Neural progenitor cell (in vitro differentiated cells): ENCODE measurements around the gene MMRN2. TPM values are rescaled to one million over a fixed set of nuclear protein-coding genes. Genes with fewer than 3 reads are reported as not detected.

Experiments used
- DNase-seq: peaks from one replicate; pipeline ENCODE4 v3.0.0-alpha.2; 2016; ENCODE audit warnings: low spot score
- H2AFZ ChIP-seq: fragments of 200-600 bp; sonication (generic); replicated peaks from 2 replicates; pipeline ENCODE4 v1.6.1; 2016; ENCODE audit warnings: antibody characterized with exemption
- H3F3A ChIP-seq: fragments of 200-600 bp; sonication (generic); 2 replicates; pipeline ENCODE4 v1.6.1; 2016; ENCODE audit warnings: antibody characterized with exemption, low read depth
- H3K27ac ChIP-seq: fragments of 200-600 bp; sonication (generic); 2 replicates; pipeline ENCODE4 v1.5.1; 2016; ENCODE audit warnings: mild to moderate bottlenecking
- H3K27me3 ChIP-seq: fragments of 200-600 bp; sonication (generic); 2 replicates; pipeline ENCODE4 v1.6.1; 2016; ENCODE audit warnings: mild to moderate bottlenecking, moderate library complexity
- H3K36me3 ChIP-seq: fragments of 200-600 bp; sonication (generic); 2 replicates; pipeline ENCODE4 v1.5.1; 2016
- H3K4me1 ChIP-seq: fragments of 200-600 bp; sonication (generic); 2 replicates; pipeline ENCODE4 v1.6.1; 2016; ENCODE audit warnings: mixed run types
- H3K4me2 ChIP-seq: fragments of 200-600 bp; sonication (generic); 2 replicates; pipeline ENCODE4 v1.6.1; 2016
- H3K4me3 ChIP-seq: fragments of 200-600 bp; sonication (generic); 2 replicates; pipeline ENCODE4 v1.5.1; 2016
- H3K79me2 ChIP-seq: fragments of 200-600 bp; sonication (generic); 2 replicates; pipeline ENCODE4 v1.6.1; 2016; ENCODE audit warnings: low read depth
- H3K9ac ChIP-seq: fragments of 200-600 bp; sonication (generic); 2 replicates; pipeline ENCODE4 v1.6.1; 2016
- H3K9me3 ChIP-seq: fragments of 200-600 bp; sonication (generic); 2 replicates; pipeline ENCODE4 v1.5.1; 2016; ENCODE audit warnings: low read depth
- H4K20me1 ChIP-seq: fragments of 200-600 bp; sonication (generic); 2 replicates; pipeline ENCODE4 v1.6.1; 2016; ENCODE audit warnings: low read depth
- H3K27ac Mint-ChIP-seq: 3 replicates; pipeline ENCODE4 v1.8.0; 2021; ENCODE audit warnings: mixed read lengths
- H3K27me3 Mint-ChIP-seq: 2 replicates; pipeline ENCODE4 v1.8.0; 2022; ENCODE audit warnings: low read depth, mild to moderate bottlenecking, inconsistent platforms, moderate library complexity, mixed read lengths; ENCODE audit not compliant: insufficient read depth
- H3K36me3 Mint-ChIP-seq: 3 replicates; pipeline ENCODE4 v1.8.0; 2021; ENCODE audit warnings: mixed read lengths
- H3K4me1 Mint-ChIP-seq: 3 replicates; pipeline ENCODE4 v1.8.0; 2021; ENCODE audit warnings: mixed read lengths
- H3K4me3 Mint-ChIP-seq: 3 replicates; pipeline ENCODE4 v1.8.0; 2021; ENCODE audit warnings: mild to moderate bottlenecking, moderate library complexity, mixed read lengths
- H3K9me3 Mint-ChIP-seq: 3 replicates; pipeline ENCODE4 v1.8.0; 2020; ENCODE audit warnings: mixed read lengths
- CTCF ChIP-seq: fragments of 200-600 bp; sonication (generic); IDR thresholded peaks from 2 replicates; pipeline ENCODE4 v1.5.1; 2017; ENCODE audit warnings: antibody characterized with exemption, mild to moderate bottlenecking
- EZH2 ChIP-seq: fragments of 200-600 bp; sonication (generic); IDR thresholded peaks from 2 replicates; pipeline ENCODE4 v1.6.1; 2017; ENCODE audit warnings: antibody characterized with exemption, mild to moderate bottlenecking, moderate library complexity
- EZH2phosphoT487 ChIP-seq: fragments of 200-600 bp; sonication (generic); IDR thresholded peaks from 2 replicates; pipeline ENCODE4 v1.6.1; 2017; ENCODE audit warnings: antibody characterized with exemption
- total RNA-seq: library from RNA; depleted of rRNA; stranded (reverse); fragments of >200 nt; gene quantifications from 2 replicates; pipeline ENCODE4 v1.2.3, GENCODE V29; 2015; ENCODE audit warnings: low replicate concordance

The MMRN2 gene
- total RNA-seq, 1 donor from 2014 or later: 0.28 TPM

GRCh38 chr10:86964061-86964846 is 6.8 kb upstream of the MMRN2 start:
- H3K27ac Mint-ChIP-seq: no peak overlapping the region
- H3K4me1 Mint-ChIP-seq: peaks cover 25% of the 10 kb centered on the region
- Histone ChIP-seq H3K4me2 (no peak overlapping the region), H3K36me3 (no peaks in the 10 kb centered on the region), H3K9ac (no peak overlapping the region), H3K79me2 (no peaks in the 10 kb centered on the region), H2AFZ (no peak overlapping the region), H3K4me3 (no peak overlapping the region), H3K27ac (no peak overlapping the region), H3K4me1 (peaks cover 11% of the 10 kb centered on the region), H3K9me3 (no peaks in the 10 kb centered on the region), H3K27me3 (no peaks in the 10 kb centered on the region), H4K20me1 (no peaks in the 10 kb centered on the region), H3F3A (peaks cover 2% of the 10 kb centered on the region)
- no peak overlapping the region for H3K4me3 Mint-ChIP-seq
- no peaks in the 10 kb centered on the region for H3K9me3 Mint-ChIP-seq
- peaks cover 3% of the 10 kb centered on the region for H3K27me3 Mint-ChIP-seq
- H3K36me3 Mint-ChIP-seq: no peaks in the 10 kb centered on the region
- TF ChIP-seq CTCF: no peak
- DNase-seq: no peak

- no peak overlapping the region for H3K9ac ChIP-seq
- Mint-ChIP-seq H3K27me3 (peaks cover 2% of the 10 kb centered on the region), H3K4me1 (peaks cover 31% of the 10 kb centered on the region), H3K27ac (no peak overlapping the region), H3K36me3 (no peaks in the 10 kb centered on the region), H3K4me3 (no peak overlapping the region), H3K9me3 (no peaks in the 10 kb centered on the region)
- H3K27ac ChIP-seq: no peak overlapping the region
- no peaks in the 10 kb centered on the region for H3K36me3 ChIP-seq
- no peaks in the 10 kb centered on the region for H4K20me1 ChIP-seq
- H3K4me1 ChIP-seq: peaks cover 14% of the 10 kb centered on the region
- TF ChIP-seq CTCF (no peak), EZH2phosphoT487 (no peak), EZH2 (no peak)
- no peak overlapping the region for H2AFZ ChIP-seq
- no peaks in the 10 kb centered on the region for H3K9me3 ChIP-seq
- no peaks in the 10 kb centered on the region for H3K79me2 ChIP-seq
- no peak overlapping the region for H3K4me2 ChIP-seq
- no peak overlapping the region for H3K4me3 ChIP-seq
- DNase-seq: no peak
- H3F3A ChIP-seq: no peaks in the 10 kb centered on the region
- H3K27me3 ChIP-seq: no peaks in the 10 kb centered on the region
Measured at GRCh38 chr10:86963341-86963919, 6.0 kb upstream of the MMRN2 start.

GRCh38 chr10:86962981-86963310 is 5.5 kb upstream of the MMRN2 start:
- H3K4me1 Mint-ChIP-seq: peaks cover 32% of the 10 kb centered on the region
- TF ChIP-seq EZH2phosphoT487 (no peak), CTCF (no peak), EZH2 (no peak)
- no peak overlapping the region for H3K9ac ChIP-seq
- peaks cover 14% of the 10 kb centered on the region for H3K4me1 ChIP-seq
- no peak for DNase-seq
- H3K27me3 Mint-ChIP-seq: peaks cover 2% of the 10 kb centered on the region
- no peak overlapping the region for H3K27ac Mint-ChIP-seq
- H3K4me3 ChIP-seq: no peak overlapping the region
- H3K27me3 ChIP-seq: no peaks in the 10 kb centered on the region
- no peaks in the 10 kb centered on the region for H3K9me3 ChIP-seq
- H3F3A ChIP-seq: no peaks in the 10 kb centered on the region
- H3K36me3 ChIP-seq: no peaks in the 10 kb centered on the region
- H3K27ac ChIP-seq: no peak overlapping the region
- no peak overlapping the region for H3K4me3 Mint-ChIP-seq
- no peak overlapping the region for H2AFZ ChIP-seq
- H3K4me2 ChIP-seq: no peak overlapping the region
- no peaks in the 10 kb centered on the region for H3K79me2 ChIP-seq
- H3K9me3 Mint-ChIP-seq: no peaks in the 10 kb centered on the region
- H3K36me3 Mint-ChIP-seq: no peaks in the 10 kb centered on the region
- H4K20me1 ChIP-seq: no peaks in the 10 kb centered on the region
